ENCODE data around the gene MEGF6. TPM values are rescaled to one million over a fixed set of nuclear protein-coding genes. Genes with fewer than 3 reads are reported as not detected.

The MEGF6 gene
- total RNA-seq, 4 donors from 2014 or later: 10.0 to 24.7 (median 17.1) TPM

GRCh38 chr1:3590951-3591865, 20.1 kb downstream of the MEGF6 start:
- TF ChIP-seq, protein P1, sequence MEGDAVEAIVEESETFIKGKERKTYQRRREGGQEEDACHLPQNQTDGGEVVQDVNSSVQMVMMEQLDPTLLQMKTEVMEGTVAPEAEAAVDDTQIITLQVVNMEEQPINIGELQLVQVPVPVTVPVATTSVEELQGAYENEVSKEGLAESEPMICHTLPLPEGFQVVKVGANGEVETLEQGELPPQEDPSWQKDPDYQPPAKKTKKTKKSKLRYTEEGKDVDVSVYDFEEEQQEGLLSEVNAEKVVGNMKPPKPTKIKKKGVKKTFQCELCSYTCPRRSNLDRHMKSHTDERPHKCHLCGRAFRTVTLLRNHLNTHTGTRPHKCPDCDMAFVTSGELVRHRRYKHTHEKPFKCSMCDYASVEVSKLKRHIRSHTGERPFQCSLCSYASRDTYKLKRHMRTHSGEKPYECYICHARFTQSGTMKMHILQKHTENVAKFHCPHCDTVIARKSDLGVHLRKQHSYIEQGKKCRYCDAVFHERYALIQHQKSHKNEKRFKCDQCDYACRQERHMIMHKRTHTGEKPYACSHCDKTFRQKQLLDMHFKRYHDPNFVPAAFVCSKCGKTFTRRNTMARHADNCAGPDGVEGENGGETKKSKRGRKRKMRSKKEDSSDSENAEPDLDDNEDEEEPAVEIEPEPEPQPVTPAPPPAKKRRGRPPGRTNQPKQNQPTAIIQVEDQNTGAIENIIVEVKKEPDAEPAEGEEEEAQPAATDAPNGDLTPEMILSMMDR (IDR thresholded peaks at IDR 0.05; ENCODE audit: low read depth): no peak

DNA sequence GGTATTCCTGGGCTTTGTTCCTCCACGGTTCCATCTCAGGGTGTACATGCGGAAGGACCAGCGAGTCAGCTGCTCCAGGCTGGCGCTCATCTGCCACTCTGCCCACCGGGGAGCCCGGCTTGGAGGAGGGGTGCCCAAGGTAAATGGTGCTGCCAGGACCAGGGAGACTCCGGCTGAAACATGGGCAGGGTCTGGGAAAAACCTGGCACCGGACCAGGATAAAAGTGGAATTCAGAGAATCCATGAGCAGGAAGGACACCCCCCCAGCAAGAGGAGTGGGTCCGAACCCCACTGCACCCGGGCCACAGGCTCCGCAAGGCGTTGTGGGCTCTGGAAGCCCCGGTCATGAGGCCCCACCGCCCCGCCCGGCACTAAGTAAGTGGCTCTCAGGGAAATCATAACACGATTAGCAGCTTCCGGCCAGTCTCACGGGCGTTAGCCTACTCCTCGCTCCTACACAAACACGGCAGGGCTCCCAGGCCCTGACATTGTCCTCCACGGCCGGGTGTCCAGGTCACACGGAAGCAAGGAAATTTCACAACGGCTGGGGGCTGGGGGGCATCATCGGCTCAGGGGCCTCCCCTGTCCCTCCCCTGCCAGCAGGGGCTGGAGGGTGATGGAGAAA, 21.1 kb downstream of the MEGF6 start:
- TF ChIP-seq, protein P1 (IDR thresholded peaks at IDR 0.05; ENCODE audit: low read depth): no peak

- TF ChIP-seq, protein P1 (IDR thresholded peaks at IDR 0.05; ENCODE audit: low read depth): no peak
These were observed 22.9 kb downstream of the MEGF6 start for GRCh38 chr1:3588395-3588794.

- TF ChIP-seq, protein P1 (IDR thresholded peaks at IDR 0.05; ENCODE audit: low read depth): no peak
These were observed 24.1 kb downstream of the MEGF6 start for GRCh38 chr1:3586986-3587759.

- TF ChIP-seq, protein P1 (IDR thresholded peaks at IDR 0.05; ENCODE audit: low read depth): no peak
These were observed 25.3 kb downstream of the MEGF6 start for GRCh38 chr1:3585940-3586568.

DNA sequence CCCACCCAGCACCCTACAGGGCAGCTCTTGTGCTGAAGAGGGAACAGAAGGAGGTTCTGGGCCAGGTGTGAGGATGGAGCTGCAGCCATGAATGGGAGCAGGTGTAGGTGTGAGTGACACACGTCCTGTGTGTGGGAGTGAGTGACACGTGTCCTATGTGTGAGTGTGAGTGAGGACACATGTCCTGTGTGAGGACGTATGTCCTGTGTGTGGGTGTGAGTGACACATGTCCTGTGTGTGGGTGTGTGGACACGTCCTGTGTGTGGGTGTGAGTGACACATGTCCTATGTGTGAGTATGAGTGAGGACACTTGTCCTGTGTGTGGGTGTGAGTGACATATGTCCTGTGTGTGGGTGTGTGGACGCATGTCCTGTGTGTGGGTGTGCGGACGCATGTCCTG, 26.4 kb downstream of the MEGF6 start:
- TF ChIP-seq, protein P1 (IDR thresholded peaks at IDR 0.05; ENCODE audit: low read depth): no peak

All from subcutaneous adipose tissue (tissue), 4 donors.